Activated CD8-positive, alpha-beta T cell treated with anti-CD3 and anti-CD28 coated beads for 36 hours (primary cell): Measurements from ENCODE around the gene ALDH6A1. TPM values are rescaled to one million over a fixed set of nuclear protein-coding genes. Genes with fewer than 3 reads are reported as not detected.
"Not testable (repeated sequence)": the region's sequence is repeated elsewhere in the genome, so short reads cannot be mapped to it uniquely, and the experiment has no call there.

Experiments
- ATAC-seq: fragments of 200-7000 bp; cut with Tn5 transposase; one replicate; pipeline ENCODE4 v1.10.0; 2021; ENCODE audit warnings: mild to moderate bottlenecking, moderate library complexity
- CTCF ChIA-PET: fragments of 350-600 bp; sonication (Branson Sonifier 250); formaldehyde crosslinking; loops from one replicate; lab custom pipeline; 2021; ENCODE audit warnings: antibody characterized with exemption; lab: Charles Lee
- POLR2A ChIA-PET: fragments of 350-600 bp; sonication (Branson Sonifier 250); formaldehyde crosslinking; loops from one replicate; lab custom pipeline; 2021; ENCODE audit warnings: antibody characterized with exemption; lab: Charles Lee
- DNase-seq: peaks from one replicate; pipeline ENCODE4 v3.0.0-alpha.2; 2020
- H3K27ac Mint-ChIP-seq: one replicate; pipeline ENCODE4 v1.8.0; 2021; ENCODE audit warnings: mild to moderate bottlenecking, mixed read lengths
- H3K27me3 Mint-ChIP-seq: one replicate; pipeline ENCODE4 v1.8.0; 2021; ENCODE audit warnings: mixed read lengths
- H3K36me3 Mint-ChIP-seq: one replicate; pipeline ENCODE4 v1.8.0; 2021; ENCODE audit warnings: low read depth, mixed read lengths
- H3K4me1 Mint-ChIP-seq: one replicate; pipeline ENCODE4 v1.8.0; 2021; ENCODE audit warnings: low read depth, mixed read lengths
- H3K4me3 Mint-ChIP-seq: one replicate; pipeline ENCODE4 v1.8.0; 2021; ENCODE audit warnings: mild to moderate bottlenecking, moderate library complexity, mixed read lengths
- H3K9me3 Mint-ChIP-seq: one replicate; pipeline ENCODE4 v1.8.0; 2021; ENCODE audit warnings: mixed read lengths
- CTCF ChIP-seq: fragments of 200-600 bp; IDR thresholded peaks from one replicate; pipeline ENCODE4 v1.8.0; 2022; ENCODE audit warnings: antibody characterized with exemption, mild to moderate bottlenecking
- intact Hi-C: fragments of 100-400 bp; cut with micrococcal nuclease; formaldehyde crosslinking; loops from one replicate; pipeline ENCODE4 v1.10.0; 2022
- total RNA-seq, 2 experiments: library from RNA; stranded (reverse); gene quantifications; one replicate each; pipeline ENCODE4 v1.2.3, GENCODE V29; 2021

Gene ALDH6A1
- 10 to 100 TPM; 10.8 to 11.8 TPM for total RNA-seq

GRCh38 chr14:74084277-74085046 lies at the start of gene ALDH6A1, which contains the start of gene LIN52:
TSS of gene ALDH6A1 (minus strand) at chr14:74084453. CDS start at chr14:74084394, 59 bp downstream.
TSS of gene LIN52 (plus strand) at chr14:74084956. CDS start at chr14:74084975, 19 bp downstream.
- Mint-ChIP-seq H3K27me3 (no peaks in the 10 kb centered on the region), H3K9me3 (no peaks in the 10 kb centered on the region), H3K27ac (peak within 1 kb of the TSS; percentile 99), H3K36me3 (peaks cover 8% of the 10 kb centered on the region), H3K4me3 (peak within 1 kb of the TSS; percentile 100), H3K4me1 (peaks cover 38% of the 10 kb centered on the region)
- ATAC-seq (peak; percentile 91), DNase-seq (peak; percentile 100)
- ChIA-PET POLR2A (interaction anchor here (0.6 to 0.9 kb wide), 3 partner anchors 11 to 444 kb away, joined by 3 read pairs; no protein-coding TSS in a partner anchor), CTCF (no interaction called here)
- intact Hi-C loops: no loop called here
- no peak for TF ChIP-seq CTCF

GRCh38 chr14:74127634-74128033 lies 43.4 kb upstream of the ALDH6A1 start:
- Mint-ChIP-seq H3K4me3 (no peak overlapping the region), H3K4me1 (no peaks in the 10 kb centered on the region), H3K36me3 (peaks cover 9% of the 10 kb centered on the region), H3K9me3 (no peaks in the 10 kb centered on the region), H3K27ac (no peak overlapping the region), H3K27me3 (no peaks in the 10 kb centered on the region)
- ChIA-PET CTCF (no interaction called here), POLR2A (interaction anchor here (1.6 kb wide), 1 partner anchor 13 kb away, joined by 4 read pairs; no protein-coding TSS in a partner anchor)
- TF ChIP-seq CTCF: no peak
- ATAC-seq (no peak), DNase-seq (no peak)
- intact Hi-C loops: no loop called here

- POLR2A ChIA-PET: no interaction called here
These were observed 42.2 kb upstream of the ALDH6A1 start for GRCh38 chr14:74126315-74127013.

DNA sequence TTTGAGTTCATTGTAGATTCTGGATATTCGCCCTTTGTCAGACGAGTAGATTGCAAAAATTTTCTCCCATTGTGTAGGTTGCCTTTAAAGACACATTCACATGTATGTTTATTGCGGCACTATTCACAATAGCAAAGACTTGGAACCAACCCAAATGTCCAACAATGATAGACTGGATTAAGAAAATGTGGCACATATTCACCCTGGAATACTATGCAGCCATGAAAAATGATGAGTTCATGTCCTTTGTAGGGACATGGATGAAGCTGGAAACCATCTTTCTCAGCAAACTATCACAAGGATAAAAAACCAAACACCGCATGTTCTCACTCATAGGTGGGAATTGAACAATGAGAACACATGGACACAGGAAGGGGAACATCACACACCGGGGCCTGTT lies 41.2 kb upstream of the ALDH6A1 start:
- peaks cover 11% of the 10 kb centered on the region for H3K36me3 Mint-ChIP-seq
- DNase-seq, H3K4me3 Mint-ChIP-seq, CTCF ChIA-PET, ATAC-seq, intact Hi-C loops, H3K27ac Mint-ChIP-seq, H3K27me3 Mint-ChIP-seq, POLR2A ChIA-PET, H3K4me1 Mint-ChIP-seq, H3K9me3 Mint-ChIP-seq: not testable (repeated sequence)

More at GRCh38 chr14:74126315-74127013, 42.2 kb upstream of the ALDH6A1 start:
- intact Hi-C loops: no loop called here
- no peak for TF ChIP-seq CTCF
- CTCF ChIA-PET: no interaction called here
- peaks cover 9% of the 10 kb centered on the region for H3K36me3 Mint-ChIP-seq
- H3K27me3 Mint-ChIP-seq: no peaks in the 10 kb centered on the region
- DNase-seq: no peak
- ATAC-seq: no peak
- no peaks in the 10 kb centered on the region for H3K9me3 Mint-ChIP-seq
- no peak overlapping the region for H3K4me3 Mint-ChIP-seq
- no peaks in the 10 kb centered on the region for H3K4me1 Mint-ChIP-seq
- H3K27ac Mint-ChIP-seq: no peak overlapping the region

DNA sequence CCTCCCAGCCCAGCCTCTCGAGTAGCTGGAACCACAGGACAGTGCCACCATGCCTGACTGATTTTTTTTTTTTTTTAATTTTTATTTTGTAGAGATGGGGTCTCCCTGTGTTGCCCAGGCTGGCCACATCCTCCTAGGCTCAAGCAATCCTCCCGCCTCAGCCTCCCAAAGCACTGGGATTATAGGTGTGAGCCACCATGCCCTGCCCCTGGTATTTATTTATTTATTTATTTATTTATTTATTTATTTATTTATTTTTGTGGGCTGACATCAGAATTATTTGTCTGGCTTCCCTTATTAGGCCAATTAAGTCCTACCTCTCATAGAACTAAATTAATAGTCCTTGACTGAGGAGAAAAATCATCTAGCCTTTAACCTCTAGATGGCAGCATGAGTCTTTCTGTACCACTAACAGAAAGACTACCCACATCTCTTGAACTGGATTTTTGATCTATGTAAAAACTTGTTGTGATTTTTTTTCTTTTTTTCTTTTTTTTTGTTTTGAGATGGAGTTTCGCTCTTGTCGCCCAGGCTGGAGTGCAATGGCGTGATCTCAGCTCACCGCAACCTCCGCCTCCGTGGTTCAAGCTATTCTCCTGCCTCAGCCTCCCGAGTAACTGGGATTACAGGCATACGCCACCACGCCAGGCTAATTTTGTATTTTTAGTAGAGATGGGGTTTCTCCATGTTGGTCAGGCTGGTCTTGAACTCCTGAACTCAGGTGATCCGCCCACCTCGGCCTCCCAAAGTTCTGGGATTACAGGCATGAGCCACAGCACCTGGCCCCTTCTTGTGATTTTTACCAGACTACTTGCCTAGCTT lies 27.4 kb upstream of the ALDH6A1 start:
- H3K27ac Mint-ChIP-seq, H3K4me3 Mint-ChIP-seq, H3K9me3 Mint-ChIP-seq, POLR2A ChIA-PET, DNase-seq, H3K4me1 Mint-ChIP-seq, H3K27me3 Mint-ChIP-seq: not testable (repeated sequence)
- CTCF ChIA-PET: interaction anchor here (0.6 to 2.3 kb wide), 22 partner anchors 7 to 195 kb away, joined by 3 to 11 read pairs (median 4); no protein-coding TSS in a partner anchor
- intact Hi-C loops: loop anchor here (5.0 kb wide), 1 partner anchor 141 kb away; no protein-coding TSS in a partner anchor
- TF ChIP-seq CTCF: peak; percentile 64
- ATAC-seq: peak; percentile 61
- peaks cover 11% of the 10 kb centered on the region for H3K36me3 Mint-ChIP-seq
